SU-DHL-6 (cell line): ENCODE data around the gene XYLT2.

ENCODE experiments used
- H2AFZ ChIP-seq: fragments of 200-600 bp; sonication (generic); 2 replicates; pipeline ENCODE4 v1.6.1; 2014; ENCODE audit warnings: low read depth, mild to moderate bottlenecking, moderate library complexity, mixed read lengths, antibody characterized with exemption, low read length; ENCODE audit not compliant: severe bottlenecking
- H3F3A ChIP-seq: fragments of 200-600 bp; shearing (Covaris generic); 2 replicates; pipeline ENCODE4 v1.6.0; 2016; ENCODE audit warnings: antibody characterized with exemption, mild to moderate bottlenecking; ENCODE audit not compliant: insufficient read depth
- H3K27ac ChIP-seq: fragments of 200-600 bp; sonication (generic); 2 replicates; pipeline ENCODE4 v1.5.1; 2016; ENCODE audit warnings: low read depth, mild to moderate bottlenecking, low read length, moderate library complexity, mixed read lengths
- H3K27me3 ChIP-seq: fragments of 200-600 bp; sonication (generic), shearing (Covaris generic); 2 replicates; pipeline ENCODE4 v1.6.0; 2014; ENCODE audit warnings: mild to moderate bottlenecking, low read length
- H3K36me3 ChIP-seq: fragments of 200-600 bp; sonication (generic); 2 replicates; pipeline ENCODE4 v1.6.1; 2014; ENCODE audit warnings: mild to moderate bottlenecking, low read length, mixed read lengths
- H3K4me2 ChIP-seq: fragments of 300-600, 200-600 bp; shearing (Covaris generic), sonication (generic); 2 replicates; pipeline ENCODE4 v1.6.0; 2014; ENCODE audit warnings: low read length, low read depth, mild to moderate bottlenecking; ENCODE audit not compliant: poor library complexity, severe bottlenecking
- H3K4me3 ChIP-seq: fragments of 200-600 bp; sonication (generic); 2 replicates; pipeline ENCODE4 v1.5.1; 2014; ENCODE audit warnings: antibody characterized with exemption, low read length, mild to moderate bottlenecking, mixed read lengths; ENCODE audit not compliant: insufficient read depth, poor library complexity, severe bottlenecking
- H3K79me2 ChIP-seq: fragments of 200-600 bp; sonication (generic); 2 replicates; pipeline ENCODE4 v1.6.1; 2014; ENCODE audit warnings: mild to moderate bottlenecking, low read length, moderate library complexity; ENCODE audit not compliant: insufficient read depth
- H3K9ac ChIP-seq: fragments of 200-600 bp; sonication (generic); 2 replicates; pipeline ENCODE4 v1.7.0; 2014; ENCODE audit warnings: mild to moderate bottlenecking, low read length
- H3K9me2 ChIP-seq: fragments of 200-600 bp; sonication (generic); replicated peaks from 2 replicates; pipeline ENCODE4 v1.6.1; 2014; ENCODE audit warnings: low read length; ENCODE audit not compliant: insufficient read depth
- H3K9me3 ChIP-seq: fragments of 200-600 bp; sonication (generic); 2 replicates; pipeline ENCODE4 v1.6.1; 2014; ENCODE audit warnings: low read length, mixed read lengths; ENCODE audit not compliant: insufficient read depth
- H4K20me1 ChIP-seq: fragments of 200-600 bp; sonication (generic); 2 replicates; pipeline ENCODE4 v1.6.1; 2014; ENCODE audit warnings: low read depth, mild to moderate bottlenecking, antibody characterized with exemption, low read length, moderate library complexity, mixed read lengths
- EZH2phosphoT487 ChIP-seq: fragments of 200-600 bp; sonication (generic), shearing (Covaris generic); conservative IDR thresholded peaks from 2 replicates; pipeline ENCODE4 v1.6.1; 2018; ENCODE audit warnings: mild to moderate bottlenecking, antibody characterized with exemption, low read length, moderate library complexity, mixed read lengths
- TF ChIP-seq, protein P1 (sequence below): fragments of 200-600 bp; sonication (generic); IDR thresholded peaks from one replicate; pipeline ENCODE4 v1.5.1; 2017; ENCODE audit warnings: antibody characterized with exemption, mild to moderate bottlenecking, low read length, moderate library complexity; ENCODE audit not compliant: insufficient read depth, poor library complexity, severe bottlenecking

The XYLT2 gene

DNA sequence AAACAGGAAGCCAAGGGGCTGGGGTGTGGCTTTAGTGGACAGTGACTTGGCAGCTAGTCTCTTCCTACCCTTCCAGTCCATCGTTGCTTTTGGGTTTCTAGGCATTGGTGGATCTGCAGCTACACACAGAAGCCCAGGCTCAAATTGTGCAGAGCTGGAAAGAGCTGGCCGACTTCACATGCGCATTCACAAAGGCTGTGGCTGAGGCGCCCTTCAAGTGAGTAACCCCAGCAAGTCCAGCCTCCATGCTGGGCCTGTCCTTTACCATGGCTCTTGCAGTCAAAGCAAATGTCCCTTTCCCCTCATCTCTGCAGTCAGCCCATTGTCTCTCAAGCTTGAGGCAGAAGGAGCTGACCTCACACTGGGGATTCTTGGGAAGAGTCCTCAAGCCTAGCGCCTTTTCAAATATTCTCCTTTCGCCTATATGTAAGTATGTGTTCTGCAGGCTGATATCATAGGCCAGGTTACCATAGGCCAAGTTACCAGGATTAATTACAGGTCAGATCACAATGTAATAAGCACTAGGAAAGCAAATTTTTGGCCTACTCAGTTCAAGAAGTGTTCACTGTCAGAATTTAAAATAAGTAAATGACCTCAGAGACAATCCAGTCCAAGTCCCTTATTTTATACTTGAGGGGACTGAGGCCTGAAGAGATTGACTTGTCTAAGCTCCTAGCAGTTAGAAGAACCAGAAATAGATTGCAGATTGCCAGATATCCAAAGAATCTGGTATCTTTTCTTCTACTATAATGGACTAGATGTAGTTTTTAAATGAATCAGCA is 33.6 kb downstream of the XYLT2 start:
- Histone ChIP-seq H4K20me1 (no peaks in the 10 kb centered on the region), H3K27me3 (no peaks in the 10 kb centered on the region), H3K36me3 (peaks cover 10% of the 10 kb centered on the region; the same call in 1 of the 2 replicates), H3K9me3 (no peaks in the 10 kb centered on the region), H3K27ac (no peak overlapping the region), H3K9ac (no peak overlapping the region), H3K4me2 (no peak overlapping the region), H3K79me2 (no peaks in the 10 kb centered on the region), H3K9me2 (no peaks in the 10 kb centered on the region), H2AFZ (no peak overlapping the region), H3K4me3 (no peak overlapping the region), H3F3A (peaks cover 8% of the 10 kb centered on the region; the same call in 1 of the 2 replicates)
- TF ChIP-seq EZH2phosphoT487, result no peak
- TF ChIP-seq, protein P1, sequence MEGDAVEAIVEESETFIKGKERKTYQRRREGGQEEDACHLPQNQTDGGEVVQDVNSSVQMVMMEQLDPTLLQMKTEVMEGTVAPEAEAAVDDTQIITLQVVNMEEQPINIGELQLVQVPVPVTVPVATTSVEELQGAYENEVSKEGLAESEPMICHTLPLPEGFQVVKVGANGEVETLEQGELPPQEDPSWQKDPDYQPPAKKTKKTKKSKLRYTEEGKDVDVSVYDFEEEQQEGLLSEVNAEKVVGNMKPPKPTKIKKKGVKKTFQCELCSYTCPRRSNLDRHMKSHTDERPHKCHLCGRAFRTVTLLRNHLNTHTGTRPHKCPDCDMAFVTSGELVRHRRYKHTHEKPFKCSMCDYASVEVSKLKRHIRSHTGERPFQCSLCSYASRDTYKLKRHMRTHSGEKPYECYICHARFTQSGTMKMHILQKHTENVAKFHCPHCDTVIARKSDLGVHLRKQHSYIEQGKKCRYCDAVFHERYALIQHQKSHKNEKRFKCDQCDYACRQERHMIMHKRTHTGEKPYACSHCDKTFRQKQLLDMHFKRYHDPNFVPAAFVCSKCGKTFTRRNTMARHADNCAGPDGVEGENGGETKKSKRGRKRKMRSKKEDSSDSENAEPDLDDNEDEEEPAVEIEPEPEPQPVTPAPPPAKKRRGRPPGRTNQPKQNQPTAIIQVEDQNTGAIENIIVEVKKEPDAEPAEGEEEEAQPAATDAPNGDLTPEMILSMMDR, result no peak

DNA sequence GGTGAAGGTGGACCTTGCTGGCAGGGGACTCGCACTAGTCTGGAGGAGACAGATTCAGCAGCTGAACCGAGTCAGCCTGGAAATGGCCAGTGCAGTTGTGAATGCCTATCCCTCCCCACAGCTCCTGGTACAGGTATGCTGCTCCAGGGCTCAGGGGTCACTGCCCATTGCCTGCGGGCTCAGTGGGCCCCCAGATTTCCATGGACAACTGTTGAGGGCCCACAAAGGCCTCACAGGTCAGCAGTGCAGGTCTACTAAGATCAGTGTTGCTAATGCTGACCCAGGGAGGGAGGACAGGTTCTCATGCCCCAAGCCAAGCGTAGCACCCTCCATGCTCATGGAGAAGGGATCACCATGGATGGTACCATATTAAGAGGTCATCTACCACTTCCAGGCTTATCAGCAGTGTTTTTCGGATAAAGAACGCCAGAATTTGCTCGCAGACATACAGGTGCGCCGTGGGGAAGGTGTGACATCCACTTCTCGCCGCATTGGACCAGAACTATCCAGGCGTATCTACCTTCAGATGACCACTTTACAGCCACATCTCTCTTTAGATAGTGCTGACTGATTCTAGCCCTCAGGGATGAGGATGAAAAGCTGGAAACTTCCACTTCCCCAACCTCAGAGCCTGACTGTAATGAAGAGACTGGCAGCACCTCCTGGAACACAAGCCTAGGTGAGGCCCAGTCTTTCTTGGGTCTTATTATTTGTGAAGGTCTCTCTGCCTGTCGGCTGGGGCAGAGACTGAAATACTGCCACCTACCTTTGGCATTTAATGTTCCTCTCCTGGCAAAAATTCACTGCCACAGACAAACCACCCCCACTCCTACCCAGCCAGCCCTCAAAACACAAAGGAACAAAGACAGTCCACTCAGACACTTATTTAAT is 34.7 kb downstream of the XYLT2 start:
- no peak overlapping the region for H3K4me2 ChIP-seq
- no peaks in the 10 kb centered on the region for H4K20me1 ChIP-seq
- H3K4me3 ChIP-seq, result no peak overlapping the region
- H3K27ac ChIP-seq, result no peak overlapping the region
- TF ChIP-seq EZH2phosphoT487, result no peak
- TF ChIP-seq, protein P1, result no peak
- H3K27me3 ChIP-seq, result no peaks in the 10 kb centered on the region
- H2AFZ ChIP-seq, result no peak overlapping the region
- no peaks in the 10 kb centered on the region for H3K9me2 ChIP-seq
- H3K9ac ChIP-seq, result no peak overlapping the region
- no peaks in the 10 kb centered on the region for H3F3A ChIP-seq
- H3K36me3 ChIP-seq, result peaks cover 10% of the 10 kb centered on the region; the same call in 1 of the 2 replicates
- no peaks in the 10 kb centered on the region for H3K9me3 ChIP-seq
- H3K79me2 ChIP-seq, result no peaks in the 10 kb centered on the region

DNA sequence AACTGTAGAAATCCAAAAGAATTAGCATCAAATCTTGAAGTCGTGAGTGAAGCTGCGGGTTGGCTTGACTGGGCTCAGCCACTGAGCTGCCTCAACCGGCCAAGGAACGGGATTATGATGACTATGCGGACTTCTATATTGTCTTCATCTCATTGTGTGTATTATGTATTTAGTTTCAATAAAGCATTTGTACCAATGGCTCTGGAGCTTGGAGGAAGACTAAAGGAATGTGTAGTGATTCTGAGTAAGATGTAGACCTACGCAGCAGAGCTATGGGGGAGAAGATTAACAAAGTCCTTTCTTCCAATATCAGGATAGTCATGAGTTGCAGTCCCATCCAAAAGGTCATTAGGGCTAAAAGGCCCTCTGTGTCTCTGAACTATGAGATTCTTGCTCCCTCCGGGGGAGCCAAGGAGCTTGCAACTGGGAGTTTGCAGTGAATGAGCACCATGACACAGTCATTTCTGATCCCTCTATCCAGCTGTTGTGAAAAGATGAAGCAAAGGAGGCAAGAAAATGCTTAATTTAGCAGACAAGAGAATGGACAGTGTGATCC is 35.4 kb downstream of the XYLT2 start:
- Histone ChIP-seq H4K20me1 (no peaks in the 10 kb centered on the region), H3F3A (no peaks in the 10 kb centered on the region), H3K27me3 (no peaks in the 10 kb centered on the region), H3K9me3 (no peaks in the 10 kb centered on the region), H3K79me2 (no peaks in the 10 kb centered on the region), H3K9ac (no peak overlapping the region), H3K36me3 (peaks cover 10% of the 10 kb centered on the region; the same call in 1 of the 2 replicates), H3K4me3 (no peak overlapping the region), H3K27ac (no peak overlapping the region), H2AFZ (no peak overlapping the region), H3K4me2 (no peak overlapping the region), H3K9me2 (no peaks in the 10 kb centered on the region)
- TF ChIP-seq EZH2phosphoT487, result no peak
- TF ChIP-seq, protein P1, result no peak
